MG63 (cell line): Measurements from ENCODE around the gene IGF1R. TPM values are rescaled to one million over a fixed set of nuclear protein-coding genes. Genes with fewer than 3 reads are reported as not detected.
"Not testable (repeated sequence)": the region's sequence is repeated elsewhere in the genome, so short reads cannot be mapped to it uniquely, and the experiment has no call there.

Source experiments
- DNase-seq: peaks from one replicate; pipeline ENCODE4 v3.0.0-alpha.2; 2020
- H3K27me3 ChIP-seq: fragments of 250-450 bp; sonication (Bioruptor Pico); 2 replicates; pipeline ENCODE4 v1.5.1; 2020; ENCODE audit warnings: mild to moderate bottlenecking, moderate library complexity
- H3K36me3 ChIP-seq: fragments of 250-450 bp; sonication (Bioruptor Pico); 2 replicates; pipeline ENCODE4 v1.5.1; 2020; ENCODE audit warnings: mild to moderate bottlenecking, moderate library complexity
- H3K4me3 ChIP-seq: fragments of 250-450 bp; sonication (Bioruptor Pico); 2 replicates; pipeline ENCODE4 v1.5.1; 2020; ENCODE audit warnings: mild to moderate bottlenecking, moderate library complexity
- H3K9me3 ChIP-seq: fragments of 250-450 bp; sonication (Bioruptor Pico); 2 replicates; pipeline ENCODE4 v1.5.1; 2020; ENCODE audit warnings: mild to moderate bottlenecking, moderate library complexity
- total RNA-seq: library from RNA; depleted of rRNA; stranded (reverse); fragments of >200 nt; shearing (Covaris generic); gene quantifications from 2 replicates; pipeline ENCODE4 v1.2.3, GENCODE V29; 2014; ENCODE audit warnings: low replicate concordance

Gene IGF1R
- total RNA-seq, 1 experiment from 2014 or later: 2.5 TPM

DNA sequence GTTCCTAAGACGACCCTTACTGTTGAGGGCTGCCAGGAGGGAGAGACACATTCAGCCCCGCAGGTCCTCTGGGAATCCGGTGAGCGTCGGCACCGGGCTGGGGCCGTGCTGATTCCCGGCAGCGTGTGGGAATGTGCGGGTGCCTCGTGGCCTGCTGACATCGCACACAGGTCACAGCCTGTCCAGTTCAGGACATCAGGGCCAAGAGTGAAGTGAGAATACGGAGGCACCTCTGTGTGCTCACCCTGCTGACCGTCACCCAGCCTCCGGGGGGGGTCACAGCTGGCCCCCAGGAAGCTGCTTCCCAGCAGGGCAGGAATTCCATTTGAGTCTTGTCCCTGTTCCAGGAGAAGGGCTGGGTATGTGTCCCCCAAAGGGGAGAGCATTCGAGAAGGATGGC is 305.6 kb downstream of the IGF1R start:
- no peaks in the 10 kb centered on the region for H3K27me3 ChIP-seq
- no peak for DNase-seq
- no peak overlapping the region for H3K4me3 ChIP-seq
- peaks cover 28% of the 10 kb centered on the region for H3K36me3 ChIP-seq
- no peaks in the 10 kb centered on the region for H3K9me3 ChIP-seq

DNA sequence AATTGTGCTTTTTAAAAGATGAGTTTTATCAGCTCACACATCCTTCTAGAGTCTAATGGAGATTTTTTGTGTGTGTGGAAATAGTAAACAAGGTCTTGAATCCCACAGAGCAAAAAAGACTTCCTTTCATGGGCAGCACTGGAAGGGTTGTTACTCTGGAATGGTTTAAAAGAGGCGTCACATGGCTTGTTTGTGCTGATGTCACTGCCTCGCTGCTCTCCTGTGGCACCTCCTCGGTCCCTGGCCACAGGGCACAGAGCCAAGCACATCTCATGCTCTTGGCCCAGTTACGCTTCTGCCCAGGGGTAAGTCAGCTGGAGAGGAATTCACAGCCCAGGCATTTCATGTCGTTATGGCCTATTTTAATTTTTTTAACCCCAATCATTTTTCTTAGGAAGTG is 306.1 kb downstream of the IGF1R start:
- Histone ChIP-seq H3K9me3 (no peaks in the 10 kb centered on the region), H3K27me3 (no peaks in the 10 kb centered on the region), H3K36me3 (peaks cover 31% of the 10 kb centered on the region), H3K4me3 (no peak overlapping the region)
- DNase-seq: no peak

DNA sequence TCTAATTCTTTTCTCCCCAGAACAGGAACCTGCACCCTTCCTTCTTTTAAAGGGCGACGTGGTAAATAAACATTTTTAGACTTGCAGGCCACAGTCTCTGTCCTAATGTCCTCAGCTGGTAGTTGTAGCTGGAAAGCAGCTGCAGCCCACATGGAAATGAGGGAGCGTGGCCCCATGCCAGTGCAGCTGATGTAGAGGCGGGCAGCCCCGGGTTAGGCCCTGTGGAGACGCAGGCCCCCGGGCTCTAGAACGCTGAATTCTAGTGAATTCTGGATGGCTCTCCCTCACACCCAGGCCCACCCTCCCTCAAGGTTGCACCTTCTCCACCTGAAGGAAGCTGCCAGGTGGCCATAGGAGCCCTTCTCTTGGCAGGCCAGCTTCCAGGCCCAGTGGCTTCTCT is 307.0 kb downstream of the IGF1R start:
- H3K9me3 ChIP-seq: no peaks in the 10 kb centered on the region
- no peak for DNase-seq
- H3K4me3 ChIP-seq: no peak overlapping the region
- H3K27me3 ChIP-seq: no peaks in the 10 kb centered on the region
- peaks cover 30% of the 10 kb centered on the region for H3K36me3 ChIP-seq

DNA sequence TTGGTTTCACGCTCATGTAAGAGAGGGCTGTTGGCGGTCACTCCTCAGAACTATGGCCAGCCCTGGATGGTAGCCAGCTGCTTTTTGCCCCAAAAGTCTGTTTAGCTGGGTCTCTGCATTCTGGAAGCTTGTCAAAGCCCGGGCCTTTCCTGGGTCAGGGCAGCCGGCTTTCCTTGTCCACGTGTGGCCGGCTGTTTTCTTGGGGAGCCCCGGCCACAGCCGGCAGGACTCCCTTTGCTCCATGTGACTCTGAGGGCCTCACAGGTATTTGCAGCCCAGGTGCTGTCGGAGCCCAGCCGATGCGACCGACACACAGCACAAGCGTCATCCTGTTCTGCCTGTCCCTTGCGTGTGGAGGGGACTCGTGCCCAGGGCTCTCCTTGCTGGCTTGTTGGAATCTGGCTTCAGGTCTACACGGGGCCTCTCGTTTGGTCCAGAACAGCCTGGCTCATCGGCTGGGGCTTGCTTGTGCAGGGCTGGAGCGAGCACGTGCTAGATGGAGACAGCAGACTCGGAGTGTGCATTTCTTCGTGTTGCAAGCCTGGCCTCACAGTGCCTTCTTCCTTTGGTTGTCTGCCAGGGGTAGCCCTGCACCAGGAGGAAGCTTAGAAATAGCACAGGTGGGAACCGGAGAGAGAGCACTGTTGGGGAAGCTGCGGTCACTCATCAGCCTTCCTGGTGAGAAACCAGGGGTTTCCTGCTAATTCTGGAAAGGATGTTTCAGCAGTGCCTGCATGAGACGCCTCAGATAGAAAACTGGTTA is 307.8 kb downstream of the IGF1R start:
- Histone ChIP-seq H3K9me3 (no peaks in the 10 kb centered on the region; the same call in 1 of the 2 replicates), H3K27me3 (no peaks in the 10 kb centered on the region), H3K4me3 (no peak overlapping the region), H3K36me3 (peaks cover 35% of the 10 kb centered on the region)
- no peak for DNase-seq

DNA sequence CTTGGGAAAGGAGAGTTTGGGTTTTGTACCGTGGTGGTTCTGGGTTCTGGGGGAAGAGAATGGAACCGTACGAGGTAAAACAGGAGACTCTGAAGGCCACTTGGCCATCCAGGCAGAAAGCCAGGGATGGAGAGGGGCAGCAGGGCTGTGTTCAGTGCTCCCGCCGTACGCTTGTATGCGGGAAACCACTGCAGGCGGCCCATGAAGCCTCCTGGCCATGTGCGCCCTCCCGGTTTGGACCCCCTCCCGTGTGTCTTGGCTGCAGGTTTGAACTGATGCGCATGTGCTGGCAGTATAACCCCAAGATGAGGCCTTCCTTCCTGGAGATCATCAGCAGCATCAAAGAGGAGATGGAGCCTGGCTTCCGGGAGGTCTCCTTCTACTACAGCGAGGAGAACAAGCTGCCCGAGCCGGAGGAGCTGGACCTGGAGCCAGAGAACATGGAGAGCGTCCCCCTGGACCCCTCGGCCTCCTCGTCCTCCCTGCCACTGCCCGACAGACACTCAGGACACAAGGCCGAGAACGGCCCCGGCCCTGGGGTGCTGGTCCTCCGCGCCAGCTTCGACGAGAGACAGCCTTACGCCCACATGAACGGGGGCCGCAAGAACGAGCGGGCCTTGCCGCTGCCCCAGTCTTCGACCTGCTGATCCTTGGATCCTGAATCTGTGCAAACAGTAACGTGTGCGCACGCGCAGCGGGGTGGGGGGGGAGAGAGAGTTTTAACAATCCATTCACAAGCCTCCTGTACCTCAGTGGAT is 308.6 kb downstream of the IGF1R start:
- peaks cover 38% of the 10 kb centered on the region for H3K36me3 ChIP-seq
- H3K4me3 ChIP-seq: no peak overlapping the region
- no peaks in the 10 kb centered on the region for H3K27me3 ChIP-seq
- H3K9me3 ChIP-seq: peaks cover 5% of the 10 kb centered on the region; the same call in 1 of the 2 replicates
- DNase-seq: no peak

DNA sequence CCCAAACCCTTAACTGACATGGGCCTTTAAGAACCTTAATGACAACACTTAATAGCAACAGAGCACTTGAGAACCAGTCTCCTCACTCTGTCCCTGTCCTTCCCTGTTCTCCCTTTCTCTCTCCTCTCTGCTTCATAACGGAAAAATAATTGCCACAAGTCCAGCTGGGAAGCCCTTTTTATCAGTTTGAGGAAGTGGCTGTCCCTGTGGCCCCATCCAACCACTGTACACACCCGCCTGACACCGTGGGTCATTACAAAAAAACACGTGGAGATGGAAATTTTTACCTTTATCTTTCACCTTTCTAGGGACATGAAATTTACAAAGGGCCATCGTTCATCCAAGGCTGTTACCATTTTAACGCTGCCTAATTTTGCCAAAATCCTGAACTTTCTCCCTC is 309.3 kb downstream of the IGF1R start:
- H3K27me3 ChIP-seq: no peaks in the 10 kb centered on the region
- peaks cover 45% of the 10 kb centered on the region for H3K36me3 ChIP-seq
- peaks cover 11% of the 10 kb centered on the region for H3K9me3 ChIP-seq
- no peak for DNase-seq
- H3K4me3 ChIP-seq: no peak overlapping the region

DNA sequence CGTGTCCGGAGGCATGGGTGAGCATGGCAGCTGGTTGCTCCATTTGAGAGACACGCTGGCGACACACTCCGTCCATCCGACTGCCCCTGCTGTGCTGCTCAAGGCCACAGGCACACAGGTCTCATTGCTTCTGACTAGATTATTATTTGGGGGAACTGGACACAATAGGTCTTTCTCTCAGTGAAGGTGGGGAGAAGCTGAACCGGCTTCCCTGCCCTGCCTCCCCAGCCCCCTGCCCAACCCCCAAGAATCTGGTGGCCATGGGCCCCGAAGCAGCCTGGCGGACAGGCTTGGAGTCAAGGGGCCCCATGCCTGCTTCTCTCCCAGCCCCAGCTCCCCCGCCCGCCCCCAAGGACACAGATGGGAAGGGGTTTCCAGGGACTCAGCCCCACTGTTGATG is 309.7 kb downstream of the IGF1R start:
- Histone ChIP-seq H3K36me3 (peaks cover 46% of the 10 kb centered on the region), H3K27me3 (no peaks in the 10 kb centered on the region), H3K9me3 (peaks cover 11% of the 10 kb centered on the region), H3K4me3 (no peak overlapping the region)
- no peak for DNase-seq

DNA sequence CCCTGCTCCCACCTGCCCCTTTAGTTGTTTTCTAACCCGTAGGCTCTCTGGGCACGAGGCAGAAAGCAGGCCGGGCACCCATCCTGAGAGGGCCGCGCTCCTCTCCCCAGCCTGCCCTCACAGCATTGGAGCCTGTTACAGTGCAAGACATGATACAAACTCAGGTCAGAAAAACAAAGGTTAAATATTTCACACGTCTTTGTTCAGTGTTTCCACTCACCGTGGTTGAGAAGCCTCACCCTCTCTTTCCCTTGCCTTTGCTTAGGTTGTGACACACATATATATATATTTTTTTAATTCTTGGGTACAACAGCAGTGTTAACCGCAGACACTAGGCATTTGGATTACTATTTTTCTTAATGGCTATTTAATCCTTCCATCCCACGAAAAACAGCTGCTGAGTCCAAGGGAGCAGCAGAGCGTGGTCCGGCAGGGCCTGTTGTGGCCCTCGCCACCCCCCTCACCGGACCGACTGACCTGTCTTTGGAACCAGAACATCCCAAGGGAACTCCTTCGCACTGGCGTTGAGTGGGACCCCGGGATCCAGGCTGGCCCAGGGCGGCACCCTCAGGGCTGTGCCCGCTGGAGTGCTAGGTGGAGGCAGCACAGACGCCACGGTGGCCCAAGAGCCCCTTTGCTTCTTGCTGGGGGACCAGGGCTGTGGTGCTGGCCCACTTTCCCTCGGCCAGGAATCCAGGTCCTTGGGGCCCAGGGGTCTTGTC is 310.7 kb downstream of the IGF1R start:
- no peaks in the 10 kb centered on the region for H3K27me3 ChIP-seq
- no peak overlapping the region for H3K4me3 ChIP-seq
- H3K36me3 ChIP-seq: peaks cover 49% of the 10 kb centered on the region
- H3K9me3 ChIP-seq: peaks cover 11% of the 10 kb centered on the region
- DNase-seq: no peak

DNA sequence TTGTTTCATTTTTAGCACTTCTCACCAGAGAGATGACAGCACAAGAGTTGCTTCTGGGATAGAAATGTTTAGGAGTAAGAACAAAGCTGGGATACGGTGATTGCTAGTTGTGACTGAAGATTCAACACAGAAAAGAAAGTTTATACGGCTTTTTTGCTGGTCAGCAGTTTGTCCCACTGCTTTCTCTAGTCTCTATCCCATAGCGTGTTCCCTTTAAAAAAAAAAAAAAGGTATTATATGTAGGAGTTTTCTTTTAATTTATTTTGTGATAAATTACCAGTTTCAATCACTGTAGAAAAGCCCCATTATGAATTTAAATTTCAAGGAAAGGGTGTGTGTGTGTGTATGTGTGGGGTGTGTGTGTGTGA is 311.3 kb downstream of the IGF1R start:
- Histone ChIP-seq H3K27me3 (no peaks in the 10 kb centered on the region), H3K9me3 (peaks cover 11% of the 10 kb centered on the region), H3K36me3 (peaks cover 53% of the 10 kb centered on the region), H3K4me3 (no peak overlapping the region)
- DNase-seq: no peak

DNA sequence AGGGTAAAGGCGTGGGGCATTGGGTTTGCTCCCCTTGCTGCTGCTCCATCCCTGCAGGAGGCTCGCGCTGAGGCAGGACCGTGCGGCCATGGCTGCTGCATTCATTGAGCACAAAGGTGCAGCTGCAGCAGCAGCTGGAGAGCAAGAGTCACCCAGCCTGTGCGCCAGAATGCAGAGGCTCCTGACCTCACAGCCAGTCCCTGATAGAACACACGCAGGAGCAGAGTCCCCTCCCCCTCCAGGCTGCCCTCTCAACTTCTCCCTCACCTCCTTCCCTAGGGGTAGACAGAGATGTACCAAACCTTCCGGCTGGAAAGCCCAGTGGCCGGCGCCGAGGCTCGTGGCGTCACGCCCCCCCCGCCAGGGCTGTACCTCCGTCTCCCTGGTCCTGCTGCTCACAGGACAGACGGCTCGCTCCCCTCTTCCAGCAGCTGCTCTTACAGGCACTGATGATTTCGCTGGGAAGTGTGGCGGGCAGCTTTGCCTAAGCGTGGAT is 312.3 kb downstream of the IGF1R start:
- Histone ChIP-seq H3K36me3 (peaks cover 51% of the 10 kb centered on the region), H3K4me3 (no peak overlapping the region), H3K27me3 (no peaks in the 10 kb centered on the region), H3K9me3 (peaks cover 11% of the 10 kb centered on the region)
- DNase-seq: no peak

DNA sequence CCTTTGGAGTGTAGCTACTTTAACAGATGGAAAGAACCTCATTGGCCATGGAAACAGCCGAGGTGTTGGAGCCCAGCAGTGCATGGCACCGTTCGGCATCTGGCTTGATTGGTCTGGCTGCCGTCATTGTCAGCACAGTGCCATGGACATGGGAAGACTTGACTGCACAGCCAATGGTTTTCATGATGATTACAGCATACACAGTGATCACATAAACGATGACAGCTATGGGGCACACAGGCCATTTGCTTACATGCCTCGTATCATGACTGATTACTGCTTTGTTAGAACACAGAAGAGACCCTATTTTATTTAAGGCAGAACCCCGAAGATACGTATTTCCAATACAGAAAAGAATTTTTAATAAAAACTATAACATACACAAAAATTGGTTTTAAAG is 315.1 kb downstream of the IGF1R start:
- peaks cover 41% of the 10 kb centered on the region for H3K36me3 ChIP-seq
- no peak for DNase-seq
- peaks cover 11% of the 10 kb centered on the region for H3K9me3 ChIP-seq
- no peak overlapping the region for H3K4me3 ChIP-seq
- no peaks in the 10 kb centered on the region for H3K27me3 ChIP-seq

DNA sequence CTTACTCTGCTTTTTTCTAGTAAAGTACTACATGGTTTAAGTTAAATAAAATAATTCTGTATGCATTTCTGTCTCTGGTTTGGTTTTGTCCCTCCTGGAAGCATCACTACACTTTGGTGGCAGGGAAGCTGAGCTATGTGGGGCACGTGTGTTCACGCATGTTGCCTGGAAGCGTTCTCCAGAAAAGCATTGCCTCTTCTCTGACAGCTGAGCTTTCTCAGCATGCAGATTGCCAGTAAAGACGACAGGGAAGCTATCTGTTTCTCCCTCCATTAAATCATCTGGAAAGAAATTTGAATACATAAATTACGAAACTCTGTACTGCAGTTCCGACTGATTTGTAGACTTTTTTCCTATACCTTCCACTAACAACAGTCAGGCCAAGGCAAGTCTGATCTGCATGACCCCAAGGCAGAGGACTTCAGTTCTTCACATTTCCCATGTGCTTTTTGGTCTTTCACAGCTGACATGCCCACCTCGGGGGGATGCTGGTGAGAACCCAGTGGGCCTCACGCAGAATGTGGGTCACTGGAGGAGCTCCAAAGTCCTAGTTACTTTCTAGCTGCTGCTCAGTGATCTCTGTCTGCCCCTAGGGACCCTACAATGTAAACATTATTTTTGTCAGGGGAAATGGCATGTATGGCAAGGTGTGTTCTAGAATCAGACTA is 316.3 kb downstream of the IGF1R start:
- Histone ChIP-seq H3K9me3 (peaks cover 11% of the 10 kb centered on the region), H3K27me3 (no peaks in the 10 kb centered on the region), H3K36me3 (peaks cover 34% of the 10 kb centered on the region), H3K4me3 (no peak overlapping the region)
- DNase-seq: no peak

DNA sequence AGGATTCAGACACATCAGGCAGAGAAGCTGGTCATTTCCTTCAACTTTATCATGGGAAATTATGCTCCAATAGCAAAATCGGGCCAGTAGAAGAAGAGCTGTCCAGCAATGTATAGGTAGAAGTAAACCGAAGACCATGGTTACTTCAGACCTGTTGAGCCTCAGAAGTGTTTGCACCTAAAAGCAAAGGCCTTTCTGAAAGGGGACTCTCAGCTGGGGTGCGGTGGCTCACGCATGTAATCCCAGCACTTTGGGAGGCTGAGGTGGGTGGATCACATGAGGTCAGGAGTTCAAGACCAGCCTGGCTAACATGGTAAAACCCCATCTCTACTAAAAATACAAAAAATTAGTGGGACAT is 316.8 kb downstream of the IGF1R start:
- peaks cover 11% of the 10 kb centered on the region for H3K9me3 ChIP-seq
- peaks cover 30% of the 10 kb centered on the region for H3K36me3 ChIP-seq
- not testable (repeated sequence) for DNase-seq, H3K4me3 ChIP-seq, H3K27me3 ChIP-seq

DNA sequence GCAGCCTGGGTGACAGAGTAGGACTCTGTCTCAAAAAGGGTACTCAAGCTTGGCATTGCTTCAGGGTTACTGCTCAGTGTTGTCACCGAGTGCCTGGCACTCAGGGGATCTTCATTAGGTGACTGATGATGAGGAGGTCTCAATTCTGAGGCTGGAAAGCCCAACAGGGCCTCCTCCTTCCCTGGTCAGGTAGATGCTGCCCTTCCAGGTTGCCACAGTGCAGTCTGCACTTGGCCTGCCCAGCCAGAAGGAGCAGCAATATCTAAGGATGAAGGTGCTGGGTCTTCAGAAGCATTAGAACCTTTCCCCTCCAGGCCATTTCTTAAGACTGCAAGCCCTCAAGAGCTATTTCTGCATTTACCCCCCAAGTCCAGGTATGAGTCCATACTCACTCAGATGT is 317.3 kb downstream of the IGF1R start:
- Histone ChIP-seq H3K4me3 (no peak overlapping the region), H3K27me3 (no peaks in the 10 kb centered on the region), H3K36me3 (peaks cover 28% of the 10 kb centered on the region), H3K9me3 (peaks cover 11% of the 10 kb centered on the region)
- no peak for DNase-seq

DNA sequence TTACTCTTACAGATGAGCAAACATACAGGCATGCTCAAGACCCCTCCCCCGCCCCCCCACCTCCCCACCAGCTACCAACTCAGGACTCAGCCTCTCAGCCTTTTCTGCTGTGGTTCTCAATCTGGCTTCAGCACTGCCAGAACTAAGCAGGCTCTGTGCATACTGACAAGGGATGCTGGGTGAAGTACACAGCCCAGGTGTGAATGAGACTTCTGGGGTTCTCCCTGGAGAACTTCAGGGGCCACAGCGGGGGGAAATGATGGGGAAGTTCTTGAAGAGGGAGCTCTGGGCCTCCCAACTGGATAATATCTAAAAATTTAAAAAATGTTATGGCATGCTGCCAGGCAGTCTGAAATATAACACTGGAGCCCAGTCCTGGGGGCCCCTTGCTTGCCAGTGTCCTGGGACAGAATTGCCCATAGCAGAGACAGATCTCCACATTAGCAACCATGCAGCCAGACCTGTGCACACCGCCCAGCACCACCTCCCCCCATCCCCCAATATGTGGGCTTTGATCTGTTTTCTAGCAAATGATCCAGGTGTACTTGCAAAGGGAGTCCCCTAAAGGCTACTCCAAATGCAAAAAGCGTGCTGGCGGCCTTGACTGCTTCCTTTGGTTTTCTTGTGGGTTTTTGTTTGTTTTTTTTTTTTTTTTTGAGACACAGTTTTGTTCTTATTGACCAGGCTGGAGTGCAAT is 317.9 kb downstream of the IGF1R start:
- Histone ChIP-seq H3K36me3 (peaks cover 22% of the 10 kb centered on the region), H3K4me3 (no peak overlapping the region), H3K27me3 (no peaks in the 10 kb centered on the region), H3K9me3 (peaks cover 11% of the 10 kb centered on the region)
- DNase-seq: no peak

DNA sequence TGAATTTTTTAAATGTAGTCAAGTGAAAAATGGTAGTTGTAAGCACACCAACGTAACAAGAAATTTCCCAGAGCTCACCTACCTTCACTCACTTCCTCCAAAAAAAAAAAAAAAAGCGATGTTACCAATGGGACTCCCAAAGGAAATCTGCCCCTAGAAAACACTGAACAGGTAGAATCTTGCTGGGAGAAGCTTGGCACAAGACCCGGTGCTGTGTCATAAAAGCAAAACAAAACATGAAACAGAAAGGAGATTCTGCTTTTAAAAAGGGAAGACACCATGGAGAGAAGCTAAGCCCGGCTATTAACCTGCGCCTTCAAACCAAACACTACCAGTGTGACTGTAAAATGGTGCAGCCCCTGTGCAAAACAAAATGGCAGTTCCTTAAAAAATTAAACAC is 318.8 kb downstream of the IGF1R start:
- no peak for DNase-seq
- peaks cover 5% of the 10 kb centered on the region for H3K9me3 ChIP-seq
- H3K27me3 ChIP-seq: no peaks in the 10 kb centered on the region
- H3K4me3 ChIP-seq: no peak overlapping the region
- peaks cover 13% of the 10 kb centered on the region for H3K36me3 ChIP-seq
